ENCODE results near the gene MYZAP. TPM values are rescaled to one million over a fixed set of nuclear protein-coding genes. Genes with fewer than 3 reads are reported as not detected.
A peak's percentile ranks its signal among the peaks of the same experiment; 100 is the strongest.

Gene MYZAP
- total RNA-seq, 1 donor from 2014 or later: 1.6 TPM

DNA sequence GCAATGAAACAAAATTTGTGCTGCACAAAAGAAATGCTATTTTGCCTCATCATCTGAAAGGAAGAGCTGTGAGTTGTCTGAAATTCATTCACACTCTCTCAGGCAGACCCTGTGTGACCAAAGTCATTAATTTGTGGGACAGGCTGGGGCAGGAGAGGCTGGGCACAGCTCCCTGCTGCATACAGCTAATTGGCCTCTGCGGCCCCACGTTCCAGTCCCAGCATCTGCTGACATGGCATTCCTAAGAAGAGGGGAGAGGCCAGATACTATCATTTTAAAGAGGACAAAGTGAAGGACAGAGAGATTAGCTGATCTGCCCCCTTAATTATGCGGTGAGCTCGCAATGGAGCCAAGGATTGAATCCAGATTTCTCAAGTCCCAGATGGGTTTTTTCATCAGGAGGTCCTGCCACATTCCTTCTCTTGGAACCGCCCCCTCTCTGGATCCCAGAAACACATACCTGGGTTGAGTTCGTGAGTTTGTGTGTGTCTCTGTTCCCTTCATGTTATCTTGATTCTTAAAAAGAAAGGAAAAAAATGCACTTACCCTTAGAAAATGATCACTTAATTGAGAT is 139.9 kb downstream of the MYZAP start:
- no peak for FAIRE-seq

DNA sequence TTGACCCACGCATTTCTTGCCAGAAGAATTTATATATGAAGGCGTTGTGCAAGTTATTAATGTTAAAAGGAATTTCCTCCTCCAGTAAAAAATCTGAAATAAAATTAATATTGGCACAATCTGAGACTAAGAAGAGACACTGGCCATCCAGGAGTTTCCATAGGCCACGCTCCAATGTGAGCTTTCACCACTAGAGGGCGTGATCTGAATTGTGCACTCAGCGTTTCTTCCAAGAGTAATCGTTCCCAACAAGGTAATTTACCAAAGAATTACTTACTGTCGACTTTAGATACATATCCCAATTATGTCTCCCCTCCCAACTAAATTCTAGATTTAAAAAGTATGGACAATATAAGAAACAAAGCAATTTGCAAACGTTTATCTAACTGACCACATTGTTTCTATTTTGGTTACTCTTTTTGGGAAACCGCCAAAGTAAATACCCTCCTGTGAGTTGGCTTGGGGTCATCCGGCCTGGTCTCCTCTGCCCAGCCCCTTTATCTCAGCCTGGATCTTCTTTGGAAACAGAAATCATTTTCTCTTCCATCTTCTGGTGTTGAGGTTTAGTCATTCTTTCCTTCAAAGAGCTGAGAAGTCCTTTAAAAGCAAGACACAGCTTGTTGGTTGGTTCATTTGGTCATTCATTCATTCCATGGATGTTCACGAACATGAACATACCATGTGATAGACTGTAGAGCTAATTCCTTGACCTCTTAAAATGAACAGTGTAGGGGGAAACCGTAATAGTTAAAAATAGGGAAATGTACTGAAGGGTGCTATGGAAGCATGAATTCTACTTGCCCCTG is 141.0 kb downstream of the MYZAP start:
- no peak for FAIRE-seq
- DNase-seq (ENCODE audit: low spot score in 2 of 2): peak in 1 of 2 donors; percentile 32

More for the DNA sequence above, 139.9 kb downstream of the MYZAP start:
- no peak for DNase-seq (ENCODE audit: low spot score in 2 of 2)

DNA sequence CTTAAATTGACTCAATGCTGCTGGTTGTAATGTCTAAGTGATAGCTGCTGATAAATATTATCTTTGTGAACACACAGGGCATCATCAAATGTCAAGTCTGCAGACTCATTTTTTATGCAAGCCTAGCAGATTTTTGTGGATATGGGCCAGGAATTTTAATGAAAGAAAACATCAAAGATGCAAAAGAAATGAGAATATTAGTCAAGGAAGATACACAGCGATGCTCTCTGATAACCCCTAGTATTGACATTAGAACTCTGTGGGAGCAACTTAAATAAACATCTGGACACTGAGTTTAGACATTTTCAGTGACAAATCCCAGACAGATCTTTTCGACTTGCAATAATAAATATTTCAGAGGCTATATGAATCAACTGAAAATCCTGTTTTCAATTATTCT is 143.2 kb downstream of the MYZAP start:
- FAIRE-seq (peak; percentile 28), DNase-seq (ENCODE audit: low spot score in 2 of 2) (no peak)

Other genes starting within 250 kb of the MYZAP start
- 5.7 TPM for gene CGNL1, start 215.4 kb upstream of the MYZAP start, total RNA-seq
- 563 TPM for gene POLR2M, start 114.8 kb downstream of the MYZAP start, total RNA-seq

All from frontal cortex (tissue), 4 donors.